ENCODE data around the gene ACVRL1.

The ACVRL1 gene

DNA sequence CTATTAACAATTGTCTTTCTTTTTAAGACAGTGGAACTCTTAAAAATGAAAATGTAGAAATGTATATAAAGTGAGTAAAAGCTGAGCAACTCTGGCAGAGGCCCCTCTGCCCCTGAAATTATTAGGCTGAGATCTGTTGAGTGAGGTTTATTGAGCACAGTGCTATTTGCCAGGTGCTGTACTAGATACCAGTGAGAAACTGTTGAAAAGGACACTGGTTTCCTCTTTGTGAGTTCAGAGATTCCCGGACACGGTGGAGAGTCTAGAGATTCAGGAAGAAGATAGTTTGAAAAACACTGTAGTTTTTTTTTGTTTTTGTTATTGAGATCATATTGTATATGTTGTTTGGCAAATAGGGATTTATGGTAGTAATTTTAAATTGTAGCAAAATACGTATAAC lies 55.4 kb downstream of the ACVRL1 start:
- Mint-ChIP-seq H3K36me3 (ENCODE audit: low read depth) (peaks cover 17% of the 10 kb centered on the region), H3K4me1 (peaks cover 21% of the 10 kb centered on the region), H3K27me3 (no peaks in the 10 kb centered on the region), H3K9me3 (no peaks in the 10 kb centered on the region), H3K4me3 (no peak overlapping the region), H3K27ac (no peak overlapping the region)
- ATAC-seq (no peak), DNase-seq (no peak)

DNA sequence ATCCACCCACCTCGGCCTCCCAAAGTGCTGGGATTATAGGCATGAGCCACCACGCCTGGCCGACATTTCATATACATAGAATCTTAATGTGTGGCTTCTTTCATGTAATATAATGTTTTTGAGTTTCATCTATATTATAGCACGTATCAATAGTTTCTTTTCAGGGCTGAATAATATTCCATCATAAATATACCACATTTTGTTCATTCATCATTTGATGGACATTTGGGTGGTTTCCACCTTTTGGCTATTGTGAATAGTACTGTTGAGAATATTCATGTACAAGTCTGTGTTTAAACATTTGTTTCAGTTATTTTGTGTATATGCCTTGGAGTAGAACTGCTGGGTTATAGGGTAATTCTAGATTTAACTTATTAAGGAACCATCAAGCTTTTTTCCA lies 56.2 kb downstream of the ACVRL1 start:
- DNase-seq (no peak), ATAC-seq (no peak)
- Mint-ChIP-seq H3K27ac (no peak overlapping the region), H3K36me3 (ENCODE audit: low read depth) (peaks cover 17% of the 10 kb centered on the region), H3K4me1 (peaks cover 22% of the 10 kb centered on the region), H3K9me3 (no peaks in the 10 kb centered on the region), H3K27me3 (no peaks in the 10 kb centered on the region), H3K4me3 (no peak overlapping the region)

DNA sequence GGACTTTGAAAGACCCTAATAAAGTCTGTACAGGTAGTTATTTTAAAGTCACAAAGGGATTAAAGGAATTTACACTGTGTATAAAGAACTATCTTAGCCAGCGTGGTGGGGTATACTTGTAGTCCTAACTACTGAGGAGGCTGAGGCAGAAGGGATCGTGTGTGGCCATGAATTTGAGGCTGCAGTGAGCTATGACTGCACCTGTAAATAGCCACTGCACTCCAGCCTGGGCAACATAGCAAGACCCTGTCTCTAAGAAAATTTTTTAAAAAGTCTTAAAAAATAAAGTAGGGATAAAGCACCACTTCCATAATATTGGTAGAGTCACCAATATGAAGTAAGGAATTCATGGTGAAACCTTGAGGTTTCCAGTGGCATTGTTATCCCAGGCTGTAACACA lies 62.3 kb downstream of the ACVRL1 start:
- no peaks in the 10 kb centered on the region for H3K9me3 Mint-ChIP-seq
- H3K4me3 Mint-ChIP-seq = no peak overlapping the region
- ATAC-seq = no peak
- no peaks in the 10 kb centered on the region for H3K27me3 Mint-ChIP-seq
- peaks cover 2% of the 10 kb centered on the region for H3K36me3 Mint-ChIP-seq (ENCODE audit: low read depth)
- no peak overlapping the region for H3K27ac Mint-ChIP-seq
- H3K4me1 Mint-ChIP-seq = peaks cover 50% of the 10 kb centered on the region
- no peak for DNase-seq

DNA sequence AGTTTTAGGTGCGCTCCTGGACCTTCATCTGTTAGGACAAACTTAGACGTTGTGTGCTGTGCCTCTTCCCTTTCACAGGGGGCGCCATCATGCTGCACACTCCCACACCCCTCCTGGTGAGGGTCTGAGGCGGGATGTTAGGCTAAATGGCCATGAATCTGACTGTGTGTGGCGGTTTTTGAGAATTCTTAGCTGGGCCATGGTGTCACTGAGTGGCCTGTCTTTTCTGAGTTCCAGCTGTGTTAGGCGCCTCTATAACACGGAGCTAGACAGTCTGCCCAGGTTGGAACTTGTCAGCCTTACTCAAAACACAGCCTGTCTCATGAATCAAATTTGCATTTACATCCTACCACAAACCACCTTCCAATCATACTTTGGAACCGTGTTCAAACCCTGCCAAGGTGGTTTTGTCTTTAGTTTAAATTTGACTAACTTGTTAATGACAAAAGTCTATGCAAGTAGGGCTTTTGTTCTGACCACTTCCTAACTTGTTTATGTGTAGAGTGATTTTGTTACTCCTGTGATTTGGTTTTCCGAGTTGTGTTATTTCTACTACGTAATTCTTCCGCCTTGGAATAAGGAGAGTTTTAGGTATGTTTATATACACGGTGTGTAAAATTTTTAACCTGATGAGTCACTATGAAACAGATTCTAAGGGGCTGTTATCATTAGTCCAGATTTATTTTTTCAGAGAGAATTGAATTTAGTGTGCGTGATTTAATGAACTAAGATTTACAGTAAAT lies 63.8 kb downstream of the ACVRL1 start:
- Mint-ChIP-seq H3K27ac (peak overlapping the region; percentile 42), H3K4me1 (peaks cover 64% of the 10 kb centered on the region), H3K36me3 (ENCODE audit: low read depth) (peaks cover 7% of the 10 kb centered on the region), H3K9me3 (no peaks in the 10 kb centered on the region), H3K4me3 (peak overlapping the region; percentile 45), H3K27me3 (no peaks in the 10 kb centered on the region)
- peak; percentile 90 for ATAC-seq
- peak; percentile 40 for DNase-seq

DNA sequence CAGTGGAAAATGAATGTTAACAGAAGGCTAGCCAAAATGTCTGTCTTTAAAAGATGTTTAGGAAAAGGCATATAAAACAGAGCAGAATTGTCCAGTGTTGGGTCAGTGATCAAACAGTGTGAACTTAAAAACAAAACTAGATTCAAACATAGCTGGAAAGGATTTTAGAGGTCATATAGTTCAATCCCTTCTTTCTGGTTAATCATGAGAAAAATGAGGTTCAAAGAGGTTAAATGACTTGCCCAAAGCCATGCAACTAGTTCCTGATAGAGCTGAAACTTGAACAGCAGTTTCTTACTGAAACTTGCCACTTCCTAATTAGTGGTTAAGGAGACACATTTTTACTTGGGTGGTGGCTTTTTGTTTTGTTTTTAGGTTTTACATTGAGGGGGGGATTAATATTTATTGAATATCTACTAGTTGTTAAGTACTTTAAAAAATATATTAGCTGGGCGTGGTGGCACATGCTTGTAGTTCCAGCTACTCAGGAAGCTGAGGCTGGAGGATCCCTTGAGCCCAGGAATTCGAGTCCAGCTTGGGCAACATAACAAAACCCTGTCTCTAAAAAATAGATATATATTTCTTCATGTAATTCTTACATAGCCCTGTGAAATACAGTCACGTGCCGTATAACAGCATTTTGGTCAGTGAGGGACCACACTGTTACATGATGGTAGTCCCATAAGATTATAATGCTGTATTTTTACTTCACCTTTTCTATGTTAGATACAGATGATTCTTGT lies 64.5 kb downstream of the ACVRL1 start:
- peaks cover 72% of the 10 kb centered on the region for H3K4me1 Mint-ChIP-seq
- H3K27ac Mint-ChIP-seq = peak overlapping the region; percentile 42
- H3K27me3 Mint-ChIP-seq = no peaks in the 10 kb centered on the region
- ATAC-seq = no peak
- no peaks in the 10 kb centered on the region for H3K9me3 Mint-ChIP-seq
- peak overlapping the region; percentile 13 for H3K4me3 Mint-ChIP-seq
- no peak for DNase-seq
- peaks cover 15% of the 10 kb centered on the region for H3K36me3 Mint-ChIP-seq (ENCODE audit: low read depth)

DNA sequence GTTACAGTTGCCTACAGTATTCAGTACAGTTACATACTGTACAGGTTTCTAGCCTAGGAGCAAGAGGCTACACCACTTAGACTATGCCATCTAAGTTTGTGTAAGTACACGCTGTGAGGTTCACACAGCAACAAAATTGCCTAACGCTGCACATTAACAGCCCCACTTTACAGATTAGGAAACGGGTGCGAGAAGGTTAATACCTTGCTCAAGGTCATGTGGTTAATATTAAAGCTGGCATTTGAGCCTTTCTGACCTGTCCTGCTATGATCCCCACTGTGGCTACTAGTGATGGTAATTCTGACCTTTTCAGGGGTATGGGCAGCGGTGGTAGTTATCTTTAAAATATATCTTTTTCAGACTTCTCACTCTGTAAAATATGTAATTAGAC lies 65.1 kb downstream of the ACVRL1 start:
- ATAC-seq = no peak
- H3K9me3 Mint-ChIP-seq = no peaks in the 10 kb centered on the region
- H3K27me3 Mint-ChIP-seq = no peaks in the 10 kb centered on the region
- no peak for DNase-seq
- H3K4me3 Mint-ChIP-seq = peak overlapping the region; percentile 6
- peaks cover 17% of the 10 kb centered on the region for H3K36me3 Mint-ChIP-seq (ENCODE audit: low read depth)
- peaks cover 74% of the 10 kb centered on the region for H3K4me1 Mint-ChIP-seq
- peak overlapping the region; percentile 39 for H3K27ac Mint-ChIP-seq

DNA sequence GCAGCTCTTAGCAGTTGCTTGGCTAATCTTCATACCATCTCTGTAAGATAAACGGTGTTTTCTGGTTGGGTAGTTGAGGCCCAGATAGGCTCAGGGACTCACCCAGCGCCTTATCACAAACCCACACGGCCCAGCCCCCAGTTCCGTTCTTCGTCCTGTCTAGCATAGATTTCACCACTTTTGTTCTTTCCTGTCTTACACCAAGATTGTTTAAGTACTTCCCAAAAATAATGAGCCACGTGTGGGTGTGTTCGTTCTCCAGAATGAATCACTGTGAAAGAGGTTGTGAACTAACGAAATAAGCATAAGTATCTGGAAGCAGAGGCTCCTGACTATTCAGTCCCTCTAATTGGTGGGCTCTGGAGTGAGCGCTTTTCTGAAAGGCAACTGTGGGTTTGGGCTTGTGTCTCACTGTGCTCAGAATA lies 65.6 kb downstream of the ACVRL1 start:
- peak; percentile 74 for ATAC-seq
- H3K9me3 Mint-ChIP-seq = no peaks in the 10 kb centered on the region
- H3K36me3 Mint-ChIP-seq (ENCODE audit: low read depth) = peaks cover 17% of the 10 kb centered on the region
- peaks cover 74% of the 10 kb centered on the region for H3K4me1 Mint-ChIP-seq
- peak overlapping the region; percentile 6 for H3K4me3 Mint-ChIP-seq
- no peaks in the 10 kb centered on the region for H3K27me3 Mint-ChIP-seq
- DNase-seq = peak; percentile 71
- H3K27ac Mint-ChIP-seq = peak overlapping the region; percentile 39

All from activated naive CD8-positive, alpha-beta T cell treated with anti-CD3 and anti-CD28 coated beads, Interleukin-2, amount 50 U/mL, for 24 hours (primary cell).